NCI-H2029 treated with DMSO at 0.1 percent for 48 hours (cell line): ENCODE results near the gene TPCN2.

Experiments
- DNase-seq: peaks from one replicate; lab custom pipeline; 2025; lab: John Stamatoyannopoulos, UW

TPCN2 gene

GRCh38 chr11:69058511-69059270 lies 10.0 kb downstream of the TPCN2 start:
- DNase-seq: no peak

- no peak for DNase-seq
Observed at GRCh38 chr11:69059429-69059828, 10.7 kb downstream of the TPCN2 start.

- no peak for DNase-seq
Observed at GRCh38 chr11:69059985-69060384, 11.3 kb downstream of the TPCN2 start.

- no peak for DNase-seq
Observed at GRCh38 chr11:69060806-69061712, 12.3 kb downstream of the TPCN2 start.

- no peak for DNase-seq
Observed at GRCh38 chr11:69061713-69062053, 13.0 kb downstream of the TPCN2 start.

GRCh38 chr11:69062169-69062855 lies 13.6 kb downstream of the TPCN2 start:
- no peak for DNase-seq

GRCh38 chr11:69062873-69063651 lies 14.3 kb downstream of the TPCN2 start:
- DNase-seq: no peak

GRCh38 chr11:69063652-69064260 lies 15.0 kb downstream of the TPCN2 start:
- DNase-seq: no peak

GRCh38 chr11:69064394-69064957 lies 15.7 kb downstream of the TPCN2 start:
- DNase-seq: no peak

- no peak for DNase-seq
Observed at GRCh38 chr11:69065147-69065710, 16.5 kb downstream of the TPCN2 start.

GRCh38 chr11:69066122-69067112 lies 17.7 kb downstream of the TPCN2 start:
- DNase-seq: no peak

- DNase-seq: no peak
Observed at GRCh38 chr11:69067200-69067599, 18.5 kb downstream of the TPCN2 start.

- no peak for DNase-seq
Observed at GRCh38 chr11:69071086-69071800, 22.5 kb downstream of the TPCN2 start.

- DNase-seq: no peak
Observed at GRCh38 chr11:69071956-69072355, 23.2 kb downstream of the TPCN2 start.

GRCh38 chr11:69073469-69073868 lies 24.7 kb downstream of the TPCN2 start:
- no peak for DNase-seq

- no peak for DNase-seq
Observed at GRCh38 chr11:69074375-69075140, 25.8 kb downstream of the TPCN2 start.

GRCh38 chr11:69075421-69076128 lies 26.8 kb downstream of the TPCN2 start:
- no peak for DNase-seq
